T-helper 1 cell (primary cell): ENCODE measurements around the gene FKBP9.
"Not testable (repeated sequence)": the region's sequence is repeated elsewhere in the genome, so short reads cannot be mapped to it uniquely, and the experiment has no call there.

Experiments used
- DNase-seq, 5 donors: peaks; one replicate each; pipeline ENCODE4 v3.0.0-alpha.2; 2012 to 2020
- total RNA-seq, 4 donors: gene quantifications; one replicate each; lab custom pipeline; 2026; lab: John Stamatoyannopoulos, UW

FKBP9 gene
- total RNA-seq = 0 reads per million in 4 donors

- peak in 2 of 5 donors; percentile 2 to 7 for DNase-seq
Measured at GRCh38 chr7:32957326-32958045, at the start of gene FKBP9. Gene FKBP9 (plus strand): TSS chr7:32957440. CDS start chr7:32957574, 134 bp downstream.

GRCh38 chr7:32910195-32910594 is 47.0 kb upstream of the FKBP9 start:
- DNase-seq = no peak

- DNase-seq = no peak
Measured at GRCh38 chr7:32914184-32914583, 43.1 kb upstream of the FKBP9 start.

- no peak for DNase-seq
Measured at GRCh38 chr7:32915041-32915536, 42.2 kb upstream of the FKBP9 start.

GRCh38 chr7:32916006-32916405 is 41.2 kb upstream of the FKBP9 start:
- no peak for DNase-seq

- not testable (repeated sequence) for DNase-seq
Measured at GRCh38 chr7:32916994-32917393, 40.2 kb upstream of the FKBP9 start.

- no peak for DNase-seq
Measured at GRCh38 chr7:32921896-32922295, 35.3 kb upstream of the FKBP9 start.

- DNase-seq = no peak
Measured at GRCh38 chr7:32928785-32929298, 28.4 kb upstream of the FKBP9 start.

GRCh38 chr7:32929430-32930143 is 27.7 kb upstream of the FKBP9 start:
- no peak for DNase-seq

- no peak for DNase-seq
Measured at GRCh38 chr7:32930378-32930777, 26.9 kb upstream of the FKBP9 start.

- no peak for DNase-seq
Measured at GRCh38 chr7:32935558-32935957, 21.7 kb upstream of the FKBP9 start.

- no peak for DNase-seq
Measured at GRCh38 chr7:32936689-32937088, 20.6 kb upstream of the FKBP9 start.

GRCh38 chr7:32937344-32938174 is 19.7 kb upstream of the FKBP9 start:
- DNase-seq = no peak

- DNase-seq = no peak
Measured at GRCh38 chr7:32941181-32941580, 16.1 kb upstream of the FKBP9 start.

GRCh38 chr7:32941681-32942414 is 15.4 kb upstream of the FKBP9 start:
- DNase-seq = no peak

- DNase-seq = peak; percentile 33 to 65 (median 44)
Measured at GRCh38 chr7:32942415-32943251, 14.6 kb upstream of the FKBP9 start.

GRCh38 chr7:32943252-32944030 is 13.8 kb upstream of the FKBP9 start:
- DNase-seq = no peak

- DNase-seq = no peak
Measured at GRCh38 chr7:32947420-32947983, 9.7 kb upstream of the FKBP9 start.

GRCh38 chr7:32948202-32948601 is 9.0 kb upstream of the FKBP9 start:
- DNase-seq = no peak

GRCh38 chr7:32952876-32953275 is 4.4 kb upstream of the FKBP9 start:
- no peak for DNase-seq
